ENCODE measurements around the gene SPI1. TPM values are rescaled to one million over a fixed set of nuclear protein-coding genes. Genes with fewer than 3 reads are reported as not detected.

SPI1 gene
- total and polyA plus RNA-seq, 2 donors (not counting 1 experiment from before 2014, with no cell fraction given), result 98.3 to 119 TPM

GRCh38 chr11:47337229-47337924 lies 41.0 kb downstream of the SPI1 start:
- Histone ChIP-seq H3K9me3 (ENCODE audit: control extremely low read depth in 1 of 3, control insufficient read depth in 2 of 3, insufficient read depth in 1 of 3, low read length in 2 of 3) (no peaks in the 10 kb centered on the region), H3K27ac (ENCODE audit: low read length in 2 of 2) (no peak overlapping the region), H3K4me3 (ENCODE audit: control extremely low read depth in 1 of 5, extremely low read depth in 1 of 5, insufficient read depth in 1 of 5, low read depth in 2 of 5, low read length in 4 of 5) (no peak overlapping the region), H2AFZ (ENCODE audit: insufficient read depth, low read depth, low read length, poor library complexity, severe bottlenecking) (no peak overlapping the region), H3K27me3 (replicated peaks in 1 of 4; ENCODE audit: control extremely low read depth in 1 of 4, control insufficient read depth in 3 of 4, insufficient read depth in 4 of 4, low read length in 3 of 4) (no peaks in the 10 kb centered on the region), H3K79me2 (ENCODE audit: control insufficient read depth, insufficient read depth, low read length) (no peaks in the 10 kb centered on the region), H3K4me2 (replicated peaks; ENCODE audit: low read depth, low read length, poor library complexity, severe bottlenecking) (no peak overlapping the region), H3K9ac (ENCODE audit: low read length) (no peak overlapping the region), H4K20me1 (ENCODE audit: control insufficient read depth, insufficient read depth, low read length, poor library complexity, severe bottlenecking) (no peaks in the 10 kb centered on the region), H3K36me3 (replicated peaks in 1 of 2; ENCODE audit: control extremely low read depth in 1 of 2, control insufficient read depth in 1 of 2, extremely low read depth in 1 of 2, insufficient read depth in 2 of 2, low read length in 1 of 2) (no peaks in the 10 kb centered on the region), H3K4me1 (ENCODE audit: control insufficient read depth in 2 of 2, insufficient read depth in 2 of 2, low read length in 2 of 2) (no peaks in the 10 kb centered on the region)
- intact Hi-C loops (cut with micrococcal nuclease), result no loop called here
- Mint-ChIP-seq H3K4me3 (no peak overlapping the region), H3K27me3 (no peaks in the 10 kb centered on the region), H3K27ac (no peak overlapping the region), H3K4me1 (no peaks in the 10 kb centered on the region), H3K9me3 (ENCODE audit: insufficient read depth) (no peaks in the 10 kb centered on the region)
- ChIA-PET POLR2A (no interaction called here), CTCF (interaction anchor here (1.9 kb wide), 1 partner anchor 185 kb away, joined by 4 read pairs; no protein-coding TSS in a partner anchor)
- no peak for DNase-seq
- no peak for TF ChIP-seq EZH2 (IDR thresholded peaks at IDR 0.05; ENCODE audit: borderline replicate concordance, insufficient read depth, low read depth, low read length, poor library complexity, severe bottlenecking)
- no peak for TF ChIP-seq CTCF (IDR thresholded peaks at IDR 0.05)
- WGBS (ENCODE audit: insufficient coverage), result 96% methylated on average over 26 of the region's 34 CpGs
- ATAC-seq (ENCODE audit: low read depth), result no peak

GRCh38 chr11:47336595-47336994 lies 41.8 kb downstream of the SPI1 start:
- Histone ChIP-seq H3K27me3 (replicated peaks in 1 of 4; ENCODE audit: control extremely low read depth in 1 of 4, control insufficient read depth in 3 of 4, insufficient read depth in 4 of 4, low read length in 3 of 4) (no peaks in the 10 kb centered on the region), H3K27ac (ENCODE audit: low read length in 2 of 2) (no peak overlapping the region), H3K36me3 (replicated peaks in 1 of 2; ENCODE audit: control extremely low read depth in 1 of 2, control insufficient read depth in 1 of 2, extremely low read depth in 1 of 2, insufficient read depth in 2 of 2, low read length in 1 of 2) (no peaks in the 10 kb centered on the region), H3K4me1 (ENCODE audit: control insufficient read depth in 2 of 2, insufficient read depth in 2 of 2, low read length in 2 of 2) (no peaks in the 10 kb centered on the region), H3K4me3 (ENCODE audit: control extremely low read depth in 1 of 5, extremely low read depth in 1 of 5, insufficient read depth in 1 of 5, low read depth in 2 of 5, low read length in 4 of 5) (no peak overlapping the region), H3K9ac (ENCODE audit: low read length) (no peak overlapping the region), H2AFZ (ENCODE audit: insufficient read depth, low read depth, low read length, poor library complexity, severe bottlenecking) (no peak overlapping the region), H3K4me2 (replicated peaks; ENCODE audit: low read depth, low read length, poor library complexity, severe bottlenecking) (no peak overlapping the region), H3K9me3 (ENCODE audit: control extremely low read depth in 1 of 3, control insufficient read depth in 2 of 3, insufficient read depth in 1 of 3, low read length in 2 of 3) (no peaks in the 10 kb centered on the region), H3K79me2 (ENCODE audit: control insufficient read depth, insufficient read depth, low read length) (no peaks in the 10 kb centered on the region), H4K20me1 (ENCODE audit: control insufficient read depth, insufficient read depth, low read length, poor library complexity, severe bottlenecking) (no peaks in the 10 kb centered on the region)
- POLR2A ChIA-PET, result no interaction called here
- DNase-seq, result no peak
- no peak for ATAC-seq (ENCODE audit: low read depth)
- WGBS (ENCODE audit: insufficient coverage), result 82% methylated on average over 2 of the region's 4 CpGs
- intact Hi-C loops (cut with micrococcal nuclease), result no loop called here
- no peaks in the 10 kb centered on the region for H3K27me3 Mint-ChIP-seq
- H3K4me1 Mint-ChIP-seq, result no peaks in the 10 kb centered on the region
- H3K4me3 Mint-ChIP-seq, result no peak overlapping the region
- TF ChIP-seq EZH2 (IDR thresholded peaks at IDR 0.05; ENCODE audit: borderline replicate concordance, insufficient read depth, low read depth, low read length, poor library complexity, severe bottlenecking) (no peak), CTCF (IDR thresholded peaks at IDR 0.05) (no peak)
- no peaks in the 10 kb centered on the region for H3K9me3 Mint-ChIP-seq (ENCODE audit: insufficient read depth)
- CTCF ChIA-PET, result interaction anchor here (1.9 kb wide), 1 partner anchor 184 kb away, joined by 4 read pairs; no protein-coding TSS in a partner anchor
- no peak overlapping the region for H3K27ac Mint-ChIP-seq

Measured in B cell (primary cell).